Neutrophil (primary cell): ENCODE data around the gene KLHL3.

ENCODE experiments used
- H3K27ac ChIP-seq: fragments of 200-600 bp; sonication (generic); 2 replicates; pipeline ENCODE4 v1.5.1; 2016; ENCODE audit warnings: mild to moderate bottlenecking, moderate library complexity
- H3K27me3 ChIP-seq: fragments of 200-600 bp; sonication (generic); 2 replicates; pipeline ENCODE4 v1.6.0; 2016; ENCODE audit warnings: mild to moderate bottlenecking
- H3K36me3 ChIP-seq: fragments of 200-600 bp; sonication (generic); 2 replicates; pipeline ENCODE4 v1.5.1; 2017
- H3K4me1 ChIP-seq, 2 experiments: fragments of 200-600 bp in 1 of 2; sonication (generic) in 1 of 2; 1 replicate in 1 of 2; 2 replicates in 1 of 2; pipeline versions ENCODE4 v1.5.1 to v1.6.1; 2013 to 2016; ENCODE audit warnings: low read depth in 1 of 2, low read length in 1 of 2, mild to moderate bottlenecking in 1 of 2, moderate library complexity in 1 of 2; ENCODE audit not compliant: control insufficient read depth in 1 of 2, insufficient read depth in 1 of 2
- H3K4me3 ChIP-seq, 2 experiments: fragments of 200-600 bp in 1 of 2; sonication (generic) in 1 of 2; 1 replicate in 1 of 2; 2 replicates in 1 of 2; pipeline ENCODE4 v1.5.1; 2013 to 2016; ENCODE audit warnings: low read depth in 1 of 2, low read length in 1 of 2, mild to moderate bottlenecking in 1 of 2, moderate library complexity in 1 of 2
- H3K9me3 ChIP-seq: fragments of 200-600 bp; sonication (generic); 2 replicates; pipeline ENCODE4 v1.5.1; 2016
- CTCF ChIP-seq: fragments of 200-600 bp; sonication (generic); IDR thresholded peaks from 2 replicates; pipeline ENCODE4 v1.5.1; 2016; ENCODE audit warnings: antibody characterized with exemption

Gene KLHL3

GRCh38 chr5:137696481-137696880 lies 39.4 kb downstream of the KLHL3 start:
- no peak for TF ChIP-seq CTCF
- no peaks in the 10 kb centered on the region for H3K27me3 ChIP-seq
- no peaks in the 10 kb centered on the region for H3K4me1 ChIP-seq
- H3K4me3 ChIP-seq, result no peak overlapping the region
- no peak overlapping the region for H3K27ac ChIP-seq
- no peaks in the 10 kb centered on the region for H3K9me3 ChIP-seq
- H3K36me3 ChIP-seq, result no peaks in the 10 kb centered on the region

GRCh38 chr5:137695651-137696428 lies 40.0 kb downstream of the KLHL3 start:
- no peaks in the 10 kb centered on the region for H3K9me3 ChIP-seq
- no peaks in the 10 kb centered on the region for H3K36me3 ChIP-seq
- no peak overlapping the region for H3K4me3 ChIP-seq
- no peak for TF ChIP-seq CTCF
- no peak overlapping the region for H3K27ac ChIP-seq
- H3K27me3 ChIP-seq, result no peaks in the 10 kb centered on the region
- no peaks in the 10 kb centered on the region for H3K4me1 ChIP-seq

- no peaks in the 10 kb centered on the region for H3K4me1 ChIP-seq
- H3K4me3 ChIP-seq, result no peak overlapping the region
- H3K36me3 ChIP-seq, result no peaks in the 10 kb centered on the region
- no peaks in the 10 kb centered on the region for H3K27me3 ChIP-seq
- H3K9me3 ChIP-seq, result no peaks in the 10 kb centered on the region
- no peak overlapping the region for H3K27ac ChIP-seq
- no peak for TF ChIP-seq CTCF
These were observed 41.8 kb downstream of the KLHL3 start for GRCh38 chr5:137693951-137694721.

GRCh38 chr5:137693307-137693950 lies 42.5 kb downstream of the KLHL3 start:
- Histone ChIP-seq H3K4me3 (no peak overlapping the region), H3K4me1 (no peaks in the 10 kb centered on the region), H3K9me3 (no peaks in the 10 kb centered on the region), H3K27me3 (no peaks in the 10 kb centered on the region), H3K36me3 (no peaks in the 10 kb centered on the region), H3K27ac (no peak overlapping the region)
- no peak for TF ChIP-seq CTCF

- no peak for TF ChIP-seq CTCF
- H3K27me3 ChIP-seq, result no peaks in the 10 kb centered on the region
- no peaks in the 10 kb centered on the region for H3K4me1 ChIP-seq
- H3K4me3 ChIP-seq, result no peak overlapping the region
- no peaks in the 10 kb centered on the region for H3K9me3 ChIP-seq
- no peak overlapping the region for H3K27ac ChIP-seq
- no peaks in the 10 kb centered on the region for H3K36me3 ChIP-seq
These were observed 46.6 kb downstream of the KLHL3 start for GRCh38 chr5:137689306-137689705.
